Measurements from ENCODE around the gene TTC39C.
"Not testable (repeated sequence)": the region's sequence is repeated elsewhere in the genome, so short reads cannot be mapped to it uniquely, and the experiment has no call there.

DNA sequence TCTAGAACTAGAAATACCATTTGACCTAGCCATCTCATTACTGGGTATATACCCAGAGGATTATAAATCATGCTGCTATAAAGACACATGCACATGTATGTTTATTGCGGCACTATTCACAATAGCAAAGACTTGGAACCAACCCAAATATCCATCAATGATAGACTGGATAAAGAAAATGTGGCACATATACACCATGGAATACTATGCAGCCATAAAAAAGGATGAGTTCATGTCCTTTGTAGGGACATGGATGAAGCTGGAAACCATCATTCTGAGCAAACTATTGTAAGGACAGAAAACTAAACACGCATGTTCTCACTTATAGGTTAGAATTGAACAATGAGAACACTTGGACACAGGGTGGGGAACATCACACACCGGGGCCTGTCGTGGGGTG, 60.2 kb downstream of the TTC39C start:
- not testable (repeated sequence) for TF ChIP-seq POLR2A (IDR thresholded peaks at IDR 0.05)
- TF ChIP-seq, protein P1, sequence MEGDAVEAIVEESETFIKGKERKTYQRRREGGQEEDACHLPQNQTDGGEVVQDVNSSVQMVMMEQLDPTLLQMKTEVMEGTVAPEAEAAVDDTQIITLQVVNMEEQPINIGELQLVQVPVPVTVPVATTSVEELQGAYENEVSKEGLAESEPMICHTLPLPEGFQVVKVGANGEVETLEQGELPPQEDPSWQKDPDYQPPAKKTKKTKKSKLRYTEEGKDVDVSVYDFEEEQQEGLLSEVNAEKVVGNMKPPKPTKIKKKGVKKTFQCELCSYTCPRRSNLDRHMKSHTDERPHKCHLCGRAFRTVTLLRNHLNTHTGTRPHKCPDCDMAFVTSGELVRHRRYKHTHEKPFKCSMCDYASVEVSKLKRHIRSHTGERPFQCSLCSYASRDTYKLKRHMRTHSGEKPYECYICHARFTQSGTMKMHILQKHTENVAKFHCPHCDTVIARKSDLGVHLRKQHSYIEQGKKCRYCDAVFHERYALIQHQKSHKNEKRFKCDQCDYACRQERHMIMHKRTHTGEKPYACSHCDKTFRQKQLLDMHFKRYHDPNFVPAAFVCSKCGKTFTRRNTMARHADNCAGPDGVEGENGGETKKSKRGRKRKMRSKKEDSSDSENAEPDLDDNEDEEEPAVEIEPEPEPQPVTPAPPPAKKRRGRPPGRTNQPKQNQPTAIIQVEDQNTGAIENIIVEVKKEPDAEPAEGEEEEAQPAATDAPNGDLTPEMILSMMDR (IDR thresholded peaks at IDR 0.05): not testable (repeated sequence)
